HG03442 (cell line): ENCODE results near the gene HNRNPU.

Source experiments
- ATAC-seq: cut with Tn5 transposase; IDR thresholded peaks from one replicate; pipeline ENCODE4 v1.9.1; 2021; ENCODE audit warnings: mild to moderate bottlenecking, moderate library complexity; ENCODE audit not compliant: unreplicated experiment

The HNRNPU gene

GRCh38 chr1:244807138-244807537, 57.2 kb downstream of the HNRNPU start:
- no peak for ATAC-seq

GRCh38 chr1:244804841-244805240, 59.5 kb downstream of the HNRNPU start:
- no peak for ATAC-seq

GRCh38 chr1:244802556-244803239, 61.6 kb downstream of the HNRNPU start:
- no peak for ATAC-seq

- no peak for ATAC-seq
Measured at GRCh38 chr1:244802041-244802440, 62.3 kb downstream of the HNRNPU start.

GRCh38 chr1:244801246-244801645, 63.1 kb downstream of the HNRNPU start:
- ATAC-seq, result peak; percentile 79

- ATAC-seq, result no peak
Measured at GRCh38 chr1:244800821-244801220, 63.5 kb downstream of the HNRNPU start.
